GM18858 (cell line): ENCODE measurements around the gene RGS5.
"Not testable (repeated sequence)": the region's sequence is repeated elsewhere in the genome, so short reads cannot be mapped to it uniquely, and the experiment has no call there.

Source experiments
- ATAC-seq: cut with Tn5 transposase; IDR thresholded peaks from one replicate; pipeline ENCODE4 v1.9.1; 2021; ENCODE audit not compliant: unreplicated experiment

The RGS5 gene, protein sequence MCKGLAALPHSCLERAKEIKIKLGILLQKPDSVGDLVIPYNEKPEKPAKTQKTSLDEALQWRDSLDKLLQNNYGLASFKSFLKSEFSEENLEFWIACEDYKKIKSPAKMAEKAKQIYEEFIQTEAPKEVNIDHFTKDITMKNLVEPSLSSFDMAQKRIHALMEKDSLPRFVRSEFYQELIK

DNA sequence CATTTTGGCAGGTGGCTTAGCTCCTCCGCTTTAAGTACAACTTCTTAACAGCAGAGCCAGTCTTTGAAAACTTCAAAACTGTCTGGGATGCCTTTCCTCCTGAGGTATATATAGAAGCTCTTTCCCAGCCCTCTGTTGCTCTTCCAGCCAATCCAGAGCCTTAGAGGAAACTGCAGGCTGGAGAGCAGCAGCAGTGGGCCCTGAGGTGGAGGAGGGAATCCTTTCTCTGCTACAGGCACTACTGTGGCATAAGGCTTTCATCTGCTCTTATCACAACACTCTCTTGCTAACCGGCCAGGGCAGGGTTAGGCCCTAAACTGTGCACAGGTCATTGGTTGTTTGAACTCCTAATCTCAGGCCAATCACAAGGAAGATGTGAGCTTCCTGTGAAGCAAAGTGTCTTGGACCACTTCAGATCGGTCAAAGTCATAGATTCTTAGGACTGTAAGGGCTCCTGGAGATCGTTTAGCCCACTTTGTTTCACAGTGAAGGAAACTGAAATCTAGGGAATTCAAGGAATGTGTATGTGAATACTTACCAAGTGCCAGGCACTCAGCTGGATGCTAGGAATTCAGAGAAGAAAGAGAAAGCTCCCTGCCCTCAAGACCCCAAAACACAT is at the start of gene RGS5:
Gene RGS5, minus strand, starts transcription at position 84 of the 619 bp plus-strand sequence. Its CDS starts 81 bp downstream, at position 3.
- no peak for ATAC-seq

DNA sequence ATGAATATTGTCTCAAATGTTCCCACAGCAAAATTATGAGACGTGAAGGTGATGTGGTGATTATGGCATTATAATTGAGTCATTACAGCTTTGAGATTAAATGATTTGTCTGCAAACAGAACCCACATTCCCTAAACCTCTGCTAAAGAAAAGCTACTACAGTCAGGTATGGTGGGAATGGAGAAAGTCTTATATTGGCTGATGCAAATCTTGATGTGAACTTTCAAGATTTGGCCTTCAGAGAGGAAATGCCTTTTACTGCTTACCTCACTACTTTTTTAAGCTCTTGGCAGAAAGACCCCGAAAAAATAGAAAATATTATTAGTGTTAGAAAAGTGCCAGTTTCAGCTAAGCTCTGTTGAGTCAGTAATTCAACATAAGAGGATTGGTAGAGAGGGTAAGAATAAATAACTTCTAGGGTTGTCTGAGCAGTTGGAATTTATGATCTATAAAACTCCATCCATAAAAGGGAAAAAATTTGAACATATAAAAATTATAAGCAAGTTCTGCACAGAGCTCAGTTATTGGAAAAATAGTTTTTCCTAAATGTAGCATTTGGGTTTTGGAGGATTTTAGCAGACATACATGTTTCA is 47.8 kb upstream of the RGS5 start:
- no peak for ATAC-seq

DNA sequence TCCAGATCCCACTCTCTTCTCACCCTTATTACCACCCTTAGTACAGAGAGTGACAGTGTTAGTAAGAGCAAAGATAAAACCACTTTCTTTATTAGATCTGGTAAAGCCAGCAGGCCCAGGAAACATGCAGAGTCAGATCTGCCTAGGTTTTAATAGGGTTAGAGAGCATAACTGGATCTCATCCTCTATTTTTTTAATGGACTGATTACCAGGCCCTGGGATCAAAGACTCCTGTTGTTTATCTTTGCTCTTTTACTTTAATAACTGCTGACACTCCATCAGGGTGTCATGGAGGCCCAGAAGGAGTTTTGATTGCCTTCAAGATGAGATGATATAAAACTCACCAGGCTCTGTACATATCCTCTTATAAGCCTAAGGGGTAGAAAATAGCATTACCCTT is 45.3 kb upstream of the RGS5 start:
- ATAC-seq: no peak

DNA sequence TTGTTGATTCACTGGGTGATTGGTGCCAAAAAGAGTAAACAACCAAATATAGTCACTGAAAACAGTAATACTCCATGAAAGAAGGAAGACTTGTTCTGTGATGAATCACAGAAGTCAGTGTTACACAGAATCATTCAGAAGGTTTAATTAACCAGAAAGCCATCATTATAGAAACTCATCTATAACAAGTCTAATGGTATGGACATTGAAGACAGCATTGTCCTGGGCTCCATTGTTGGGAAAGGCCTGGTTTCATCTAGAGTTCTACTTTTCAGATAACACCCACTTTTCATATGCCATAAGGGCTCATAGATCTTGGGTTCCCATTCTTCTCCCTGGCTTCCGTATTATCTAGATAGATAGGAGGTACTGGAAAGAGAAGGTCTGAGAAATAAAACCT is 41.9 kb upstream of the RGS5 start:
- ATAC-seq: not testable (repeated sequence)

DNA sequence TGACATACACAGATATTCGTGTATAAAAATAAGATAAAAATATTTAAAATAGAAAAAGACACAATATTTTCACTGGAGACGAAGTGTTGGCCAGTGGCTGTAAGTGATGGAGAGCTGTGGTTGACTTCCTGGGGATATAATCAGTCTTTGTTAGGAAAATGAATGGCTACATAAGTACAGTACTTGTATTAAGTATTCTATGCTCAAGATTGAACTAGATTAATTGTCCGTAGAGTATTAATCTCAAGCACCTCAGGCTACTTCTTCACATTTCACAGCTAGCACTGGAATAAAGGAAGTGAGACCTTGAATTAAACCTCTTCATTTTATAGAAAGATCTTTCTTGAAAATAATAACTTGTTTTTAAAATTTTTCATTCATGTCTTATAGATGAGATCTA is 39.0 kb upstream of the RGS5 start:
- no peak for ATAC-seq

DNA sequence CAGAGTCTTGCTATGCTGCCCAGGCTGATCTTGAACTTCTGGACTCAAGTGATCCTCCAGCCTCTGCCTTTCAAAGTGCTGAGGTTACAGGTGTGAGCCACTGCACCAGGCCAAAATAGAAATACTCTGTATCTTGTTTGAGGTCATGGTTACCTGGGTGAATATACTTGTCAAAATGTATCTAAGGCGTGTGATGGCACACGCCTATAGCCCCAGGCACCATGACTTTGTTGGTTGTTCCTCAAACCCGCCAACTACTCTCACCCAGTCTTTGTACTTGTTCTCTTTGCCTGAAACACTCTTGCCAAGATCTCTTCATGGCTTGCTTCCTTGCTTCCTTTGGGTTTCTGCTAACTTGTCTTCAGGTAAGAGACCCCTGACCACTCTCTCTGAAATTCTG is 38.0 kb upstream of the RGS5 start:
- ATAC-seq: no peak

DNA sequence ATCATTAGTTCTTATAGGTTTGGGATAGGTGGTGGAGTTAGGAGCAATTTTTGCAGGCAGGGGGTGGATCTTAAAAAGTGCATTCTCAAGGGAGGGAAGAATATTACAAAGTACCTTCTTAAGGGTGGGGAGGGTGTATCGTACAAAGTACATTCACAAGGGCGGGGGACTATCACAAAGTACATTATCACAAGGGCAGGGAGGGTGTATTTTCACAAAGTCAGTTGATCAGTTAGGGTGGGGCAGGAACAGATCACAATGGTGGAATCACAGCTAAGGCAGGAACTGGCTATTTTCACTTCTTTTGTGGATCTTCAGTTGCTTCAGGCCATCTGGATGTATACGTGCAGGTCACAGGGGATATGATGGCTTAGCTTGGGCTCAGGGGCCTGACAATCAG is 30.9 kb upstream of the RGS5 start:
- not testable (repeated sequence) for ATAC-seq

DNA sequence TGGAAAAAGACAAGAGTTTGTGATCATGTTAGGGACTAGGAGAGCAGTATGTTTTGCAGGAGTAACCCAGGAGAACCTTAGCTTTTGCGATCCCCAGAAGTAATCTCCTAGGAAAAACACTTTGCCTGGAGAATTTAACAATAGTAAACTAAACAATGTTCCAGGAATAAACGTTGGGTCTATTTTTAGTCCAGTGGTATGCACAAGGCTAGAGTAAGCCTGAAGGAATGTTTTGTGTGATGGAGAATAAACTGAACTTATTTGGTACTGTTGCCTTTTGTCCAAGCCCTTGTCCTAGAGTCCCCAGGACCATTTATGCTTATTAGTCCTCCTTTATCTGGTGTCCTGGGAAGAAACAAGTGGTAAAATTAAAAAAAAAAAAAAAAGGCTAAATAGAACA is 28.7 kb upstream of the RGS5 start:
- no peak for ATAC-seq

DNA sequence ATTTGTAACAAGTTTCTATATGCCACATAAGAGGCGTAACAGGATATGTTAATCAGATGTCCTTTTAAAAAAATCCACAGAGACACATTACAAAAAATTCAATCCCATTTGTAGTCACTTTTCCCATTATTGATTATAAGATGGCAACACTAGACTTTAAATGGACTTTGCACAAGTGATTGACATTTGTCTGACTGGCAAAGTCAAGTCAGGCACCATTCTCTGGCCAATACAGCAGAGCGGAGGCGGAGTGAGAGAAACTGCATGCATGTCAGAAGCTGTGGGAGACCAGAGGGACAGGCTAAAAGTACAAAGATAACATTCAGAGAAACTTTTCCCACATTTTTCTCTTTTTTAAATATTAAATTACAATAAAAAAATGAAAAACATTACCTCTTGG is 28.1 kb upstream of the RGS5 start:
- ATAC-seq: no peak

DNA sequence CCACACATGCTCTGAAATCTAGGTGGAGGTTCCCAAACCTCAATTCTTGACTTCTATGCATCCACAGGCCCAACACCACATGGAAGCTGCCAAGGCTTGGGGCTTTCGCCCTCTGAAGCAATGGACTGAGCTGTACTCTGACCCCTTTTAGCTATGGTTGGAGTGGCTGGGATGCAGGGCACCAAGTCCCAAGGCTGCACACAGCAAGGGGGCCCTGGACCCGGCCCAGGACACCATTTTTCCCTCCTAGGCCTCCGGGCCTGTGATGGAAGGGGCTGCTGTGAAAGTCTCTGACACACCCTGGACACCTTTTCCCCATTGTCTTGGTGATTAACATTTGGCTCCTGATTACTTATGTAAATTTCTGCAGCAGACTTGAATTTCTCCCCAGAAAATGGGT is 25.6 kb upstream of the RGS5 start:
- not testable (repeated sequence) for ATAC-seq

DNA sequence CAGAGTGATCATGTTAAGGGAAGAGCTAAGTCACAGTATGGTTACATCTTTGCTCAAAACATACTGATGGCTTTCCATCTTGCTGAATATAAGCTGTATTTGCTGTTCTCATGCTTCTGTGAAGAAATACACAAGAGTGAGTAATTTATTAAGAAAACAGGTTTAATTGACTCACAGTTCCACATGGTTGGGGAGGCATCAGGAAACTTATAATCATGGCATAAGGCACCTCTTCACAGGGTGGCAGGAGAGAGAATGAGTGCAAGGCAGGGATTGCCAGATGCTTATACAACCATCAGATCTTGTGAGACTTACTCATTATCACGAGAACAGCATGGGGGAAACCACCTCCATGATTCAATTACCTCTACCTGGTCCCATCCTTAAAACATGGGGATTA is 24.4 kb upstream of the RGS5 start:
- no peak for ATAC-seq

DNA sequence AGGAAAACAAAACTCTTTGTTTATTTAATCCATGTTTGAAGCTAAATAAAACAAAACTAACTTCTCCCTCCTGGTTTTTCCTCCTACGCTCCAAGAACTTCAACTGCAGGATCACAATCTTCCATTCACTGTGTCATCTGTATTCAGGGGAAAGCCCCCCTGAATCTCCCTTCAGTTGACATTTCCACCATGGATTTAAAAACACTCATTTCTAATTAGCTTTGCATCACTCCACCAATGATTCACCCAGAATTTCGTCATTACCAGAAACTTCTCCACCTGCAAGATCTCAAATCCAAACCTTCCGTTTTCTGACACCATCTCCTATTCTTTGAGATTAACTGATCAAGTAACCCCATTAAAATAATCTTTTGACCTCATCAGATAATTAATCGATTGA is 10.9 kb upstream of the RGS5 start:
- ATAC-seq: no peak

DNA sequence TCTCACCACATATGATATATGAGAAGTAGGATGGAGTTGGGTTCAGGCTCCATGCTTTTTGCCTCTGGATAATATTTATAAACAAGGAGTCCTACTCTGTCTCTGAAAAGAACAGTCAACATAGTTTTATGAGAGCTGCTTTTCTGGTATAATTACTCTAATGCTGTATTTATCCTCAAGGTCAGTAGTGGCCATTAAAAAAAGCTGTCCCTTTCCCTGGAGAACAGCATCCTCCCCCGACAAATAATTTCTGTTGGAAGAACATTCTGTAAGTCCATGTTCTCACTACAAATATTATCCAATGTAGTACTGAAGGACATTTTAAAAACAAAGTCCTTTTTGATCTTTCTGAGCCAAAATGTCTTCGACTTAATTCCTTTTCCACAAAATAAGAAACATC is 9.0 kb upstream of the RGS5 start:
- ATAC-seq: no peak

DNA sequence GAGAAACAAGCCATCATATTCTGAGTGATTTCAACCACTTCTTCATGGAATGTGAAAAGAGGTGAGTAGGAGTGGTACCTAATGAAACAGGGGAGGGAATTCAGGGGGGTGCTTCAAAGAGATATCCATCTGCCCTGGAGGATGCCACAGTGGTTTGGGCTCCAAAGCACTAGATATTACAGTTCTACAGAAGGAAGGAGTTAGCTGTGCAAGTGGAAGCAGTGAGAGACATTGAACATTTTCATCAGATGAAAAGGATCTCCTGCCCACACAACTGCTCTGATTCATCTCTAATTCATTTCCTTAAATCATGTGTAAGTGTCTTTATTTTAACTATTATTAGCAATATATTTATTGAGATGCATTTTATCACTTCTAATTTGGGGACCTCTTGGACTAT is 2.8 kb upstream of the RGS5 start:
- no peak for ATAC-seq

DNA sequence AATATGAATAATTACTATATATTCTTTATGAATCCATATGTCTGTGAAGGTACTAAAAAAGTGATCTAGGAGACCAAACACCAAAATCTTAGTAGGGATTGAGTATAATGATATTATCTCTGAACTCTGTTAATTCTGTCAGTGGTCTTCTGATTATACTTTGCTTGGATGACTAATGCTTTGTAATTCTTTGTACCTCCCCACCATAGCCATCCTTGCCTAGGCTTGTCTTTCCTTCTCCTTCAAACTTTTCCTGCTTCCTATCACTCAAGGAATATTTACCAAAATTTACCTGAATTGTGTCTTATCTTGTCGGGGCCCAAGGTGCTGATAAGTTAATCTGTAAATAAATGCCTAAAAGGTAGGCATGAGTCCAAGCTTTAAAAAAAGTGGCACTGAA is 845 bp upstream of the RGS5 start:
- no peak for ATAC-seq

DNA sequence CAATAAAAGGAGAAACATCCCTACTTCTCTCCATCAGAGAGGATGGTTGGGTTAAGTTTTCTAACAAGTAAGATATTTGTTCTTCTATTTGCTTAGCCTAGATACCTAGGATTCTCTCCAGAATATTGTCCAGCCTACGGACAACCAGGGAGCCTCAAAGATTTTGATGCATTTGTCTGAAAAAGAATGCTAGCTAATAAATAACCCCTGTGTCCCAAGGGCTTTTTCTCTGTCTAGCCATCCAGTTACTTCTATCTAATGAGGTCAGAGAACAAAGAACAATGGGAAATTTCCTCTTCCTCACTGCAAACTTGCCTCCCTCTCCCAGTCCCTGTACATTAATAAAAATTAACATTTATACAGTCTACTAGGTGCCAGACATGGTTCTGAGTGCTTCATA is 810 bp downstream of the RGS5 start:
- ATAC-seq: no peak

DNA sequence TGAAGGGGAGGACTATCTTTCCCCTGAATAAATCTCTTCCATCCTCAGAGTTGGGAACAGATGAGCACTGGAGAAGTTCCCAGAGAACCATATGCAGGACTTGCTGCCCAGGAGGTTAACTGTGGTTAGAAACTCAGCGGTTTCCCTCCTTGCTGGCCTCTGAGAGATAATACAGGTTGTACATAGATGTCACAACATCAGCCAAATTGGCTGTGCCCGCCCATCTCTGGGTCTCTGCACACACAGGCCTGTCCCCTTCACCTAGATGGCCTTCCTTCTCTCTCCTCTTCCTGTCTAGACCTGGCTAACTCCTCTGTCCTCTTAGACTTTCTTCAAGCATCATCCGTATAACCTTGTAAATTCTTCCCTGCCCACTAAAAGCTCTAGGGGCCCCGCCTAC is 5.7 kb downstream of the RGS5 start:
- no peak for ATAC-seq

DNA sequence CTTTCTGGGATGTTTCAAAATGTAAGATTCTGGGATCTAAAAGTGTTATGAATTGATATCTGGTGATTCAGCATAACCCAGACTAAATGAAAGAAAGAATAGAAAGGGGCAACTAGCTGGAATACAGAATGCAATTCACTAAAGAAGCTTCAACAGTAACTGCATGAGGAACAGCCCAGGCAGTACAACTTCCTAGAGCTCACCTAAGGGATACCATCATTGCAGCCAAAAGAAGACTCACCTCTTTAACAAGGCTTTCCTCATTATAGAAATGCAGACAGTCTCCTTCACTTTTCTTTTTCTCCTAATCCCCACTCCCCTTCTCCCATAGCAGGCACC is 6.3 kb downstream of the RGS5 start:
- ATAC-seq: no peak

DNA sequence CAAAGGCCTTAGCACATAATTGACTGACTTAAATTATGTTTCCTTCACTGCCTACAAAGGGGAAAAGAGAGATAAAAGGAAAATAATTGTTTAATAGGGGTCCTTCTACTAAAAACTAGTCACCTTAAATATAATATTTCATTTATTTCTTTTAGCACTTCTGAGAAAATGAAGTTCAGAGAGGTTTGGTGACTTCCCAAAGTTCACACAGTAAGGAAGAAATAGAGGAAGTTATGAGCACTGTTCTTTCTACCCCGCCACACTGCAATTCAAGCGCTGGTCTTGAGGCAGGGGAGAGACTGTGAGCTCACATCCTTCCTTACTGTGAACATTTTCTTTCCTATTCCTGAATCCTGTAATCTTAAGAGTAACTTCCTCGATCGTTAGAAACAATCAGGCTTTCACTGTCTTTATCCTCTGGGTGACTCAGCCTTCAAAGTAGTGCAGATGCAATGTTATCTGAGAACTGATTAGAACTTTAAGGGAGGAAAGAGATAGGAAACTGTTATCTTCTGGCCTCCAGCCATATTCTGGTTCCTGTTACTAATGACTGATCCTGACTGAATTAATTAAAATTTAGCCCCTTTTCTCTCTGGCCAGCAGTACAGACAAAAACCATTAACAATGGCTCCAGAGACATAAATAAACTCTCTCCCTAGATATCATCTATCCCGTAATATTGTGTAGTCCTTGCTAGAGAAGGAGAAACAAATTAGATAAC is 6.8 kb downstream of the RGS5 start:
- no peak for ATAC-seq

DNA sequence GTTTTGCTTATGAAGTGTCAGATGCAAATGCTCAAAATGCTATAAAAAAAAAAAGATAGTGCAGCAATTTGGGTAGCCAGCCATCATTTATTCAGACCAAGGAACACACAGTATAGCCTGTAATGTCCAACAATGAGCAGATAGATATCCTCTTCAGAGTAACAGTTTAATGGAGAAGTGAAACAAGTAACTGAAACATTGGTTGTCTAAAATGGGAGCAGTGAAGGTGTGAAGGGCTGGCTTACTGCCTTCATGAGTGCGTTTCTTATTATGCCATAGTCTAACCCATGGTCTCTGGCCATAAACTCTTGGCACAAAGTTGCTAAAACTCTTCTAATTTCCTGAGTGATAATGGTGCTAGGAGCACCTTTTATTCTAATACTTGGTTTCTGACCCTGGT is 11.4 kb downstream of the RGS5 start:
- peak; percentile 68 for ATAC-seq

DNA sequence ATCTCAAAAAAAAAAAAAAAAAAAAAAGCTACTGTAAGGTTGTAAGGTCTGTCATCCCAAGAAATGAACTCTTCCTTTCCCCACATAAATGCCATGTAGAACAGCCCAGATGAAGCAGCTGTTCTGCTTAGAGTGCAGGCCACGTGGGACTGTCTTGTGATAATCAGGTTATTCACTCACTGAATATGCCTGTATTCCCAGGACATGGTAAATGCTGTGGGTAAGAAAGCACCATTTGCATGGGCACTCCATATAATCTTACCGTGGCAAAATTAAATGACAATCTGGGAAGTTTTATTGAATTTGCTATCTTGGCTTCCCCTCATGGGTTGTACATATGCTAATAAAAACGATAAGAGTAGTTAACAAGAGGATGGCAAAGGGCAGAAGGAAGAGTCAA is 13.8 kb downstream of the RGS5 start:
- ATAC-seq: no peak

DNA sequence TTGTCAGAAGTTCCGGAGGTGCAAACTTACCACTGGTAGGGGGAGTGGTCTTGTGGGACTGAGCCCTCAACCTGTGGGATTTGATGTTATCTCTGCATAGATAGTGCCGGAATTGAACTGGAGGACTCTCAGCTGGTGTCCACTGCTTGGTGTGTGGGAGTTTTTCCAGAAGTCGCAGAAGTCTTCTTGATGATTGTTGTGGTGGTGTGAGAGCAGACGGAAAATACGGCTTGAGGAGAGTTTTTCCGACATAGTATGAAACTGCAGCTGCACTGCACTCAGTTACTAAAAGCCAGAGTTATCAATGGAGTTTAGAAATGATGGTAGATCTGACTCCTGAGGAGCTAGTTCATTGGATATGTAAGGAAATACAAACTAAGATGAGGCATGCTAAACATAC is 14.9 kb downstream of the RGS5 start:
- ATAC-seq: no peak
